ENCODE results near the gene ASPSCR1. TPM values are rescaled to one million over a fixed set of nuclear protein-coding genes. Genes with fewer than 3 reads are reported as not detected.
A peak's percentile ranks its signal among the peaks of the same experiment; 100 is the strongest.
"Not testable (repeated sequence)": the region's sequence is repeated elsewhere in the genome, so short reads cannot be mapped to it uniquely, and the experiment has no call there.

The ASPSCR1 gene
- total RNA-seq, 1 donor from 2014 or later: 19.0 TPM

GRCh38 chr17:82025401-82026107 is 48.1 kb downstream of the ASPSCR1 start:
- ATAC-seq: no peak

GRCh38 chr17:82028246-82028645 is 50.8 kb downstream of the ASPSCR1 start:
- no peak for ATAC-seq

DNA sequence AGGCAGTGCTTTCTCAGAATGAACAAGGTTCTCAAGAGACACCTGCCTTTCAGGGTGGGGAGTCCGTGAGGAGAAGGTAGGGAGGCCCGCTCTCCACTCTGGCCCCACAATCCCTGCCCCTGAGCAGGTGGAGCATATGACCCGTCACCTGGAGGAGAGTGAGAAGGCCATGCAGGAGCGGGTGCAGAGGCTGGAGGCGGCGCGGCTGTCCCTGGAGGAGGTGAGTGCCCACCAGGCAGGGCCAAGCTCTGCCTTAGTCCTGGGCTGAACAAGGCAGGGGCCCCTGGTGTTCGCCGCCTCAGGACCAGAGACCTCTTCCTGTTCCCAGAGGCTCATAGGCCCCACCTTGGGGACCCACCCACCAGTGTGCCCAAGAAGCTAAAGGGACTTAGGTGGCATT is 51.5 kb downstream of the ASPSCR1 start:
- no peak for ATAC-seq

DNA sequence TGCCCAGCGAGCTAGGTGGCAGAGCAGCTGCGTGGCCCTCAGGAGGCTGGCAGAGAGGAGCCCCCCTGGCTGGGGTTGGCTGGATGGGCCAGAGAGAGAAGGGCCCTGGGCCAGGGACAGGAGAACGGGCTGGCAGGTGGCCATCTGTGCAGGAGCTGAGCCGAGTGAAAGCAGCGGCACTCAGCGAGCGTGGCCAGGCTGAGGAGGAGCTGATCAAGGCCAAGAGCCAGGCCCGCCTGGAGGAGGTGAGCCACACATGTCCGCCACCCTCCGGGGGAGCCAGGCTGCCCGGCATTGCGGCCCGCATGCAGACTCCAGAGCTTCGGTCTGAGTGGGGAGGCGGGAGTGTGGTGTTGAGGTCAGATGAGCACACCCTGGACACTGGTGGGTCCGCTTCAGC is 52.0 kb downstream of the ASPSCR1 start:
- no peak for ATAC-seq

DNA sequence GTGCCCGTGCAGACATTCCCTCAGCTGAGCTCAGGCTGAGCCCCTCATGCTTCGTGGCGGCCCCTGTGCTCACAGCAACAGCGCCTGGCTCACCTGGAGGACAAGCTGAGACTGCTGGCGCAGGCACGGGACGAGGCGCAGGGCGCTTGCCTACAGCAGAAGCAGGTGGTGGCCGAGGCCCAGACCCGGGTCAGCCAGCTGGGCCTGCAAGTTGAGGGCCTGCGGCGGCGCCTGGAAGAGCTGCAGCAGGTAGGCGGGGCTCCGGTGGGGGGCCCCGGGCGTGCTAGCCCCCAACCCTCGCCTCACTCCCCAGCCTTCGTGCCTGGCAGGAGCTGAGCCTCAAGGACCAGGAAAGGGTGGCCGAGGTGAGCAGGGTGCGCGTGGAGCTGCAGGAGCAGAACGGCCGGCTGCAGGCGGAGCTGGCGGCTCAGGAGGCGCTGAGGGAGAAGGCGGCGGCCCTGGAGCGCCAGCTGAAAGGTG is 52.6 kb downstream of the ASPSCR1 start:
- ATAC-seq: no peak

- peak; percentile 74 for ATAC-seq
Measured at GRCh38 chr17:82030470-82031302, 53.3 kb downstream of the ASPSCR1 start.

GRCh38 chr17:82031303-82031884 is 54.0 kb downstream of the ASPSCR1 start, which contains the start of gene RAC3:
Gene RAC3, plus strand, starts transcription at chr17:82031678. Its CDS starts 84 bp downstream, at chr17:82031762.
- ATAC-seq: no peak

- peak; percentile 54 for ATAC-seq
Measured at GRCh38 chr17:82031885-82032627, 54.6 kb downstream of the ASPSCR1 start.

DNA sequence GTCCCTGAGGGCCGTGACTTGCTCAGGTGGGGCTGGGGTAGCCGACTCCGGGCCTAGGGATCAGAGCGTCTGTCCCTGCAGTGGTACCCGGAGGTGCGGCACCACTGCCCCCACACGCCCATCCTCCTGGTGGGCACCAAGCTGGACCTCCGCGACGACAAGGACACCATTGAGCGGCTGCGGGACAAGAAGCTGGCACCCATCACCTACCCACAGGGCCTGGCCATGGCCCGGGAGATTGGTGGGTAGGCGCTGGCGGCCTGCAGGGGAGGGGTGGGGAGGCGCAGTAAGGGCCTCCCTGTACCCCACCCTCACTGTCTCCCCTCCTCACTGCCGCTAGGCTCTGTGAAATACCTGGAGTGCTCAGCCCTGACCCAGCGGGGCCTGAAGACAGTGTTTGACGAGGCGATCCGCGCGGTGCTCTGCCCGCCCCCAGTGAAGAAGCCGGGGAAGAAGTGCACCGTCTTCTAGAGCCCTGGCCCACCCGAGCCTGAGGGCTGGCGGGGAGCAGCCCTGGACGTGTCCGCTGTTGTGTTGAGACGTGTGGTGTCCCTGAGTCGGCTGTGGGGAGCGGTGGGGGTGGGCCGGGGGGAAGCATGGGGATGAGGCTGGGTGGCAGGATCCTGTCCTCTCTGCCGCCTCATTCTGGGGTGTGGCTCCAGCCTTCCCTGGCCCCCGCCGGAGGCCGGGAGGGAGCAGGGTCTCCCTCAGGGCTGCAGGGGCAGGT is 56.1 kb downstream of the ASPSCR1 start:
- ATAC-seq: no peak

GRCh38 chr17:82034371-82035011 is 57.1 kb downstream of the ASPSCR1 start:
- ATAC-seq: no peak

DNA sequence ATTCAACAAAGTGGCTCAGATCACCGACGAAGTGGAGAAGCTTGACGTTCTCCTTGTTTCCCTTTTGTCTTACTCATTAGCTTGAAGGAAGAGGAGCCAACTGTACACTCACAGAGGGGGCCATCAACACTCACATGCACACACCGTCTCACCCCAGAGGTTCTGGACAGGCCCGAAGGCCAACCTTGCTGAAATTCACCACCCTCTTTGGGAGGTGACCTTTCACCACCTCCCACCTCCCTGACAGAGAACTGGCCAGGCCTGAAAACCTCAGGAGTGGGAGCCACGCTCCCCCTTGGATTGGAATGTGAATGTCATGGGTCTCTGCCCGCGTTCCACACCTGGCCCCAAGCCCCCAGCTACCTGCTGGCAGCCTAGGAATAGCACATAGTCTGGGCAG is 58.1 kb downstream of the ASPSCR1 start:
- ATAC-seq: no peak

GRCh38 chr17:82035956-82036633 is 58.7 kb downstream of the ASPSCR1 start:
- ATAC-seq: no peak

DNA sequence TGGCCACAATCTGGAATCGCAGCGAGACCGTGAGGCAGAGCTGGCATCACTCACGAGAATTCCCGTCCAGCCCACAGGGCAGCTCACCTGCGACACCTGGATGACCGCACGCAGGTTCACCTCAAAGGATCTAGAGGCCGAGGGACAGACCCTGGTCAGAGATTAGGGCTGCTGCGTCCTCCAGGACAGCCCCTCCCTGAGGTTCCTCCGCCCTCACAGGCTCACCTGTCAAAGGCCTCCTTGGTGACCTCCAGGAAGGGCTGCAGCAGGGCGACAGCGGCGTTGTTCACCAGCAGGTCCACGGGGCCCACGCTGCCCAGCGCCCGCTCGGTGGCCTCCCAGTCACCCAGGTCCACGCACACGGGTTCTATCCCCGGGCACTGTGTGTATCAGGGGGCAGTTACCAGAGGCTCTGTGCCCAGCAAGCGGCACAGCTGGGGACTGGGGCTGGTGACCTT is 59.2 kb downstream of the ASPSCR1 start:
- peak; percentile 2 for ATAC-seq

DNA sequence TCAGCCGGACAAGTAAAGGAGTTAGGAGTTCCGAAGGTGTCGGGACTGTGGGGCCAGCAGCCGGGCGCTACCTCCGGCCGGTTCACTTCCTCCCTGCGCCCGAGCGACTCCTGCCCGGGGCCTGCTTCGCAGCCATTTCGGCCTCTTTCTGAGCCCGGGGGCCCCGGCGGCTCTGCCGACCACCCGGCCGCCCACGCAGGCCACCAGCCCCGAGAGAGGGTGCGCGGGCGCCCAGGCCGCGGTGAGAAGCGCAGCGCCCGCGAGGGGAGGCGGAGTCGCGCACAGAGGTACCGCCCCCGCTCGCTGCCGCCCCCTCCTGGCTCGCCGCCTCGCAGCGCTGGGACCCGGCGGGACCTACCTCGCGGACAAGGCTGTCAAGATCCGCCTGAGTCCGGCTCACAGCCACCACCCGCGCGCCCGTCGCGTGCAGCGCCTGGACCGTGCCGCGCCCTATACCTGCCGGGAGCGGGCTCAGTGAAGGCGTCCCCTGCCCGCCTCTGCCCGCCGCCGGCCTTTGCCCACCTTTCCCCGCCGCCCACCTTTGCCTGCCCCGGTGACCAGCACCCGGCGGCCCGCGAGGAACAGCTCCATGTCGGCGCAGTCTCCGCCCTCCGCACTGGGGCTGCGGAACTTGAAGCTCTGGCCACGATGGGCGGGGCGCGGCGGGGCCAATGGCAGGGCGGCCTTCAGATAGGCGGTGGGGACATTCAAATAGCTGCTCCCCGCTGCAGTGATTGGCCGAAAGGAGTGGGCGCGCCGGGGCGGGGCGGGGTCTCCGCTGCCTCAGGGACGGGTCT is 59.9 kb downstream of the ASPSCR1 start, which contains the start of gene DCXR:
TSS of gene DCXR (minus strand) at position 606 of the 797 bp plus-strand sequence. CDS start at position 591, 15 bp downstream.
- peak; percentile 92 for ATAC-seq

DNA sequence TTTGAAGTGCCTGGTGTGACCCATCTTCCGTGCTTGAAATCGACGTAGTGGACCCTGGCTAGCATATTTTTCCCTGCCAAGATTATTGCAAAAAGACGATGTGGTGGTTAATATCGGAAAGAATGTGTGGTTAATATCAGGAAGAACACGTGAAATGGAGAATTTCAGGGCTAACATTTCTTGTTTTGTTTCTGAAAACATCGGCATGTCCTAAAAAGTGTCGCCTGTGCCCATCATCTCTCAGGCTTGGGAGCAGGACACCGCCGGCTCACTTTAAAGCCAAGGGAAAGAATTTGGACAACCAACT is 60.4 kb downstream of the ASPSCR1 start:
- ATAC-seq: no peak

- not testable (repeated sequence) for ATAC-seq
Measured at GRCh38 chr17:82038796-82039409, 61.5 kb downstream of the ASPSCR1 start.

DNA sequence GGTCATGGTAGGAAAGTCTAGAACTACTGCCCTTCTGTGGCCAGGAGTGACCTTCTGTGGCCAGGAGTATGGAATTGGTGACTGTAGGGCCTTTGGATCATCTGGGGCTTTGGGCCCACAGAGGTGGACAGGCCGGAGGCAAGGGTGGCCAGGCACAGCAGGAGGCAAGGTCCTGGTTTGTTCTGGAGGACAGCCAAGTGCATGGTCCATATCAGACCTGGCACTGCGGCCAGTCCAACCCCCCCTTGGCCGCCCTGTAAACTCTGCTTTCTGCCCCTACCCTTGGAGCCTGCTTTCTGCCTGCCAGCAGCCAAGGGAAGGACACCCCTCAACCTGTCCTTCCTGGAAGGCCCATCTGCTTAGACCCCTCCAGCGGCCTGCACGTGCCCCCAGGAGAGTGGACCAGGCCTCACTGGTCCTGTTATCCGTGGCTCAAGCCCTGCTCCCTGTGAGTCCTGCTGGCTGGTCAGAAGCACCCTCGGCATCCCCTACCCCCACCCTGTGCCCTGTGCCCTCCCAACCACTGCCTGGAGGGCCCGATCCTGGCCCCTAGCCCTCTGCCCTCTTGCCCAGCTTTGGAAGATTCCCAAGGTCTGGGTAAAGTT is 62.4 kb downstream of the ASPSCR1 start:
- ATAC-seq: no peak

GRCh38 chr17:82041144-82041814 is 63.9 kb downstream of the ASPSCR1 start:
- no peak for ATAC-seq

Measured in esophagus mucosa (tissue), 1 donor.